Prostate gland (tissue), 2 donors: Measurements from ENCODE around the gene IFT27. TPM values are rescaled to one million over a fixed set of nuclear protein-coding genes. Genes with fewer than 3 reads are reported as not detected.

Experiments used
- DNase-seq: peaks from one replicate; pipeline ENCODE4 v3.0.0-alpha.2; 2019; ENCODE audit warnings: low spot score
- H3K27ac ChIP-seq, 2 donors: fragments of 200-600 bp; sonication (generic); 2 replicates each; pipeline ENCODE4 v1.5.1; 2017 to 2019
- H3K27me3 ChIP-seq: fragments of 200-600 bp; sonication (generic); replicated peaks from 2 replicates; pipeline ENCODE4 v1.5.1; 2019; ENCODE audit not compliant: insufficient read depth
- H3K36me3 ChIP-seq, 2 donors: fragments of 200-600 bp; sonication (generic); 1 replicate in 1 of 2; 2 replicates in 1 of 2; pipeline versions ENCODE4 v1.5.1 to v1.8.1; 2017 to 2019
- H3K4me1 ChIP-seq: fragments of 200-600 bp; sonication (generic); replicated peaks from 2 replicates; pipeline ENCODE4 v1.5.1; 2019
- H3K4me3 ChIP-seq, 2 donors: fragments of 200-600 bp; sonication (generic); 2 replicates each; pipeline ENCODE4 v1.5.1; 2017 to 2019
- H3K9me3 ChIP-seq: fragments of 200-600 bp; sonication (generic); 2 replicates; pipeline ENCODE4 v1.5.1; 2017
- CTCF ChIP-seq, 4 experiments: fragments of 200-600 bp in 2 of 4; fragments of 450-650 bp in 2 of 4; sonication (generic) in 2 of 4; IDR thresholded peaks; 1 replicate in 3 of 4; 2 replicates in 1 of 4; pipeline ENCODE4 v1.5.1; 2016 to 2019; ENCODE audit warnings: antibody characterized with exemption in 4 of 4, mild to moderate bottlenecking in 2 of 4, moderate library complexity in 2 of 4
- POLR2A ChIP-seq: fragments of 450-650 bp; IDR thresholded peaks from one replicate; pipeline ENCODE4 v1.6.1; 2016; ENCODE audit warnings: antibody characterized with exemption, mild to moderate bottlenecking
- POLR2AphosphoS5 ChIP-seq: sonication (generic); formaldehyde crosslinking; IDR thresholded peaks from one replicate; pipeline ENCODE4 v1.6.1; 2017; ENCODE audit warnings: antibody characterized with exemption
- WGBS: methylation state at CpG from one replicate; pipeline ENCODE4 v1.1.5; 2018; 5-methylcytosine and 5-hydroxymethylcytosine counted together
- intact Hi-C: fragments of 100-400 bp; cut with DNase I; formaldehyde crosslinking; loops from one replicate; pipeline ENCODE4 v1.14.2; 2022
- total RNA-seq, 2 donors: library from RNA; depleted of rRNA; stranded (reverse); fragments of >200 nt; gene quantifications; one replicate each; pipeline ENCODE4 v1.1.0, GENCODE V29; 2016

The IFT27 gene
- total RNA-seq, 2 donors from 2014 or later = 16.5 to 26.4 TPM

- WGBS = 73% methylated on average over 9 of the region's 9 CpGs
Observed at GRCh38 chr22:36726007-36726380, 49.9 kb downstream of the IFT27 start.

DNA sequence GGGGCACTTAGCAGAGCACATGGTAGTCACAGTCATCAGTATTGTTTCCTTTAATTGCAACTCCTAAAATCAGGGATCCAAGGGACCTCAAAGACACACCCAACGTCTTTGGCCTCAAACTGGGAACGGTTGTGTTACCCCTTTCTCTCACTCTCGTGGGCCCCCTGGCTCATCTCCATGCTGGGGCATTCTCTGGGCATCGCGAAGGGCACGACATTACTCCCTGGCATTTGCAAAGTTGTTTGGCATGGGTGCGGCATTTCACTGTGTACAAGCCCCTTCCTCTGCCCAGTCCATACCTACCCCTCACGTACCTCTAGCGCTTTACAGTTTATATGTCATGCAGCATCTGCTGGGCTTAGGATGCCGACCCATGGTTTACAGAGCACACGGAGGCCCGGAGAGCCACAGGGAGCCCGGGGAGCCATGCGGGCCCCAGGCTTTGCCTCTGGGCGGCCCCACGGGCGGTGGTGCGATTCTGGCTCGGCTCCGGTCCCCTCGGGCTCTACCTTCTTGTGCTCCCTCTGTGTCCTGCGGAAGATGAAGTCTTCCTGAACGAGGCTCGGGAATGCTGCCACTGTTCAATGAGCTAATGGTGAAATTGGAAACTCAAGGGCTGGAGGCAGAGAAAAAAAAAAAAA, 50.4 kb downstream of the IFT27 start:
- Histone ChIP-seq H3K4me1 (no peaks in the 10 kb centered on the region), H3K4me3 (no peak overlapping the region), H3K9me3 (no peaks in the 10 kb centered on the region), H3K27ac (no peak overlapping the region), H3K27me3 (no peaks in the 10 kb centered on the region), H3K36me3 (no peaks in the 10 kb centered on the region)
- WGBS = 65% methylated on average over 24 of the region's 24 CpGs
- no peak for DNase-seq
- TF ChIP-seq POLR2AphosphoS5 = no peak
- TF ChIP-seq POLR2A = no peak
- no peak for TF ChIP-seq CTCF (IDR thresholded peaks at IDR 0.05)
- intact Hi-C loops = no loop called here

More at GRCh38 chr22:36726007-36726380, 49.9 kb downstream of the IFT27 start:
- Histone ChIP-seq H3K4me1 (no peaks in the 10 kb centered on the region), H3K9me3 (no peaks in the 10 kb centered on the region), H3K27me3 (no peaks in the 10 kb centered on the region), H3K4me3 (no peak overlapping the region), H3K27ac (no peak overlapping the region), H3K36me3 (no peaks in the 10 kb centered on the region)
- DNase-seq = no peak
- TF ChIP-seq CTCF (IDR thresholded peaks at IDR 0.05) (no peak), POLR2A (no peak), POLR2AphosphoS5 (no peak)
- intact Hi-C loops = no loop called here

GRCh38 chr22:36724836-36725235, 51.1 kb downstream of the IFT27 start:
- intact Hi-C loops = no loop called here
- DNase-seq = no peak
- H3K9me3 ChIP-seq = no peaks in the 10 kb centered on the region
- no peaks in the 10 kb centered on the region for H3K4me1 ChIP-seq
- no peaks in the 10 kb centered on the region for H3K36me3 ChIP-seq
- no peak for TF ChIP-seq POLR2AphosphoS5
- TF ChIP-seq CTCF (IDR thresholded peaks at IDR 0.05) = no peak
- no peak for TF ChIP-seq POLR2A
- H3K27me3 ChIP-seq = no peaks in the 10 kb centered on the region
- no peak overlapping the region for H3K27ac ChIP-seq
- H3K4me3 ChIP-seq = no peak overlapping the region
- 95% methylated on average over 4 of the region's 4 CpGs for WGBS

GRCh38 chr22:36722055-36722454, 53.9 kb downstream of the IFT27 start:
- H3K27me3 ChIP-seq = no peaks in the 10 kb centered on the region
- intact Hi-C loops = no loop called here
- H3K36me3 ChIP-seq = no peaks in the 10 kb centered on the region
- H3K4me1 ChIP-seq = no peaks in the 10 kb centered on the region
- no peak for DNase-seq
- no peak overlapping the region for H3K4me3 ChIP-seq
- TF ChIP-seq POLR2AphosphoS5 (no peak), POLR2A (no peak), CTCF (IDR thresholded peaks at IDR 0.05) (no peak)
- H3K27ac ChIP-seq = no peak overlapping the region
- no peaks in the 10 kb centered on the region for H3K9me3 ChIP-seq

GRCh38 chr22:36715647-36716046, 60.3 kb downstream of the IFT27 start:
- intact Hi-C loops = no loop called here
- Histone ChIP-seq H3K4me1 (no peaks in the 10 kb centered on the region), H3K27ac (no peak overlapping the region), H3K27me3 (no peaks in the 10 kb centered on the region), H3K9me3 (no peaks in the 10 kb centered on the region), H3K36me3 (no peaks in the 10 kb centered on the region), H3K4me3 (no peak overlapping the region)
- 86% methylated on average over 1 of the region's 1 CpG for WGBS
- TF ChIP-seq POLR2AphosphoS5 (no peak), POLR2A (no peak), CTCF (IDR thresholded peaks at IDR 0.05) (no peak)
- no peak for DNase-seq
